DND-41 (cell line): ENCODE measurements around the gene PHOX2A.

Experiments
- ATAC-seq: fragments of 200-7000 bp; cut with Tn5 transposase; 3 replicates; pipeline ENCODE4 v1.9.1; 2021; ENCODE audit warnings: low read depth; ENCODE audit not compliant: insufficient read depth
- DNase-seq: peaks from one replicate; pipeline ENCODE4 v3.0.0-alpha.2; 2020
- H2AFZ ChIP-seq: 2 replicates; pipeline ENCODE4 v1.6.0; 2012; ENCODE audit warnings: low read depth, low read length
- H3K27ac ChIP-seq: 2 replicates; pipeline ENCODE4 v1.5.1; 2012; ENCODE audit warnings: low read length, inconsistent platforms
- H3K27me3 ChIP-seq: fragments of 200-600 bp; sonication (generic); 2 replicates; pipeline ENCODE4 v1.6.0; 2012; ENCODE audit warnings: low read length, mild to moderate bottlenecking, inconsistent platforms; ENCODE audit not compliant: insufficient read depth, poor library complexity
- H3K36me3 ChIP-seq: 2 replicates; pipeline ENCODE4 v1.5.1; 2012; ENCODE audit warnings: low read length, inconsistent platforms; ENCODE audit not compliant: insufficient read depth
- H3K4me1 ChIP-seq: 2 replicates; pipeline ENCODE4 v1.5.1; 2012; ENCODE audit warnings: mild to moderate bottlenecking, low read length; ENCODE audit not compliant: insufficient read depth
- H3K4me2 ChIP-seq: 2 replicates; pipeline ENCODE4 v1.6.0; 2012; ENCODE audit warnings: mild to moderate bottlenecking, moderate library complexity, low read length, inconsistent platforms; ENCODE audit not compliant: insufficient read depth
- H3K4me3 ChIP-seq, 2 experiments: fragments of 200-600 bp in 1 of 2; shearing (Covaris generic) in 1 of 2; 2 replicates each; pipeline ENCODE4 v1.5.1; 2012 to 2016; ENCODE audit warnings: inconsistent platforms in 2 of 2, low read length in 2 of 2, mild to moderate bottlenecking in 2 of 2, low read depth in 1 of 2, moderate library complexity in 1 of 2
- H3K79me2 ChIP-seq: 2 replicates; pipeline ENCODE4 v1.6.0; 2012; ENCODE audit warnings: low read length, inconsistent platforms; ENCODE audit not compliant: insufficient read depth
- H3K9ac ChIP-seq: 2 replicates; pipeline ENCODE4 v1.6.0; 2012; ENCODE audit warnings: low read depth, mild to moderate bottlenecking, inconsistent platforms, low read length, moderate library complexity
- H3K9me3 ChIP-seq: 2 replicates; pipeline ENCODE4 v1.5.1; 2012; ENCODE audit warnings: low read length, moderate library complexity, mild to moderate bottlenecking, inconsistent platforms; ENCODE audit not compliant: insufficient read depth, severe bottlenecking
- H4K20me1 ChIP-seq: 2 replicates; pipeline ENCODE4 v1.6.0; 2012; ENCODE audit warnings: low read length; ENCODE audit not compliant: insufficient read depth
- CTCF ChIP-seq: IDR thresholded peaks from 2 replicates; pipeline ENCODE4 v1.5.1; 2012; ENCODE audit warnings: borderline replicate concordance, low read length, moderate library complexity, mild to moderate bottlenecking; ENCODE audit not compliant: poor library complexity, severe bottlenecking; ENCODE audit errors: extremely low read depth
- EZH2 ChIP-seq: IDR thresholded peaks from 3 replicates; pipeline ENCODE4 v1.6.1; 2012; ENCODE audit warnings: borderline replicate concordance, low read depth, mild to moderate bottlenecking, moderate library complexity, low read length, inconsistent platforms; ENCODE audit not compliant: severe bottlenecking

PHOX2A gene

GRCh38 chr11:72244060-72244360 is at the start of gene PHOX2A:
Gene PHOX2A, minus strand, starts transcription at chr11:72244176. Its CDS starts 172 bp downstream, at chr11:72244004.
- Histone ChIP-seq H3K79me2 (no peaks in the 10 kb centered on the region), H4K20me1 (no peaks in the 10 kb centered on the region), H3K9me3 (no peaks in the 10 kb centered on the region), H3K27ac (no peak within 1 kb of the TSS), H3K4me2 (no peak within 1 kb of the TSS), H3K36me3 (no peaks in the 10 kb centered on the region), H3K4me3 (no peak within 1 kb of the TSS), H3K9ac (no peak within 1 kb of the TSS), H2AFZ (no peak within 1 kb of the TSS), H3K27me3 (peaks cover 6% of the 10 kb centered on the region), H3K4me1 (no peaks in the 10 kb centered on the region)
- DNase-seq (no peak), ATAC-seq (no peak)
- TF ChIP-seq EZH2 (no peak), CTCF (no peak)

GRCh38 chr11:72293391-72293790 is 49.4 kb upstream of the PHOX2A start:
- peaks cover 55% of the 10 kb centered on the region for H3K36me3 ChIP-seq
- H3K9me3 ChIP-seq, result no peaks in the 10 kb centered on the region
- ATAC-seq, result no peak
- no peak overlapping the region for H3K4me2 ChIP-seq
- no peak overlapping the region for H3K9ac ChIP-seq
- no peaks in the 10 kb centered on the region for H3K79me2 ChIP-seq
- H3K27me3 ChIP-seq, result no peaks in the 10 kb centered on the region
- DNase-seq, result no peak
- no peak overlapping the region for H2AFZ ChIP-seq
- no peaks in the 10 kb centered on the region for H3K4me1 ChIP-seq
- no peak overlapping the region for H3K4me3 ChIP-seq
- no peak overlapping the region for H3K27ac ChIP-seq
- no peaks in the 10 kb centered on the region for H4K20me1 ChIP-seq
- TF ChIP-seq CTCF, result no peak
- no peak for TF ChIP-seq EZH2

- Histone ChIP-seq H3K9me3 (no peaks in the 10 kb centered on the region), H3K4me1 (no peaks in the 10 kb centered on the region), H3K27ac (no peak overlapping the region), H3K79me2 (no peaks in the 10 kb centered on the region), H3K4me2 (no peak overlapping the region), H3K4me3 (no peak overlapping the region), H2AFZ (no peak overlapping the region), H3K9ac (no peak overlapping the region), H3K27me3 (no peaks in the 10 kb centered on the region), H4K20me1 (no peaks in the 10 kb centered on the region), H3K36me3 (peaks cover 52% of the 10 kb centered on the region)
- DNase-seq (no peak), ATAC-seq (no peak)
- TF ChIP-seq EZH2 (no peak), CTCF (no peak)
These were observed 48.3 kb upstream of the PHOX2A start for GRCh38 chr11:72292106-72292785.
